Ovary (tissue), 3 donors: ENCODE results near the gene CCDC188.

ENCODE experiments used
- EP300 ChIP-seq: sonication (generic); formaldehyde crosslinking; IDR thresholded peaks from one replicate; pipeline ENCODE4 v1.6.1; 2017; ENCODE audit warnings: antibody characterized with exemption
- POLR2A ChIP-seq: fragments of 450-650 bp; IDR thresholded peaks from one replicate; pipeline ENCODE4 v1.6.1; 2017; ENCODE audit warnings: antibody characterized with exemption, mild to moderate bottlenecking, moderate library complexity
- TF ChIP-seq, protein P1 (sequence below), 3 donors: fragments of 450-650 bp in 2 of 3; fragments of 200-600 bp in 1 of 3; IDR thresholded peaks; one replicate each; pipeline versions ENCODE4 v1.5.1 to v1.8.0; 2016 to 2022; ENCODE audit warnings: antibody characterized with exemption in 3 of 3, mild to moderate bottlenecking in 1 of 3
- donor health status: DM: no; HTN: no; CAD: no.

DNA sequence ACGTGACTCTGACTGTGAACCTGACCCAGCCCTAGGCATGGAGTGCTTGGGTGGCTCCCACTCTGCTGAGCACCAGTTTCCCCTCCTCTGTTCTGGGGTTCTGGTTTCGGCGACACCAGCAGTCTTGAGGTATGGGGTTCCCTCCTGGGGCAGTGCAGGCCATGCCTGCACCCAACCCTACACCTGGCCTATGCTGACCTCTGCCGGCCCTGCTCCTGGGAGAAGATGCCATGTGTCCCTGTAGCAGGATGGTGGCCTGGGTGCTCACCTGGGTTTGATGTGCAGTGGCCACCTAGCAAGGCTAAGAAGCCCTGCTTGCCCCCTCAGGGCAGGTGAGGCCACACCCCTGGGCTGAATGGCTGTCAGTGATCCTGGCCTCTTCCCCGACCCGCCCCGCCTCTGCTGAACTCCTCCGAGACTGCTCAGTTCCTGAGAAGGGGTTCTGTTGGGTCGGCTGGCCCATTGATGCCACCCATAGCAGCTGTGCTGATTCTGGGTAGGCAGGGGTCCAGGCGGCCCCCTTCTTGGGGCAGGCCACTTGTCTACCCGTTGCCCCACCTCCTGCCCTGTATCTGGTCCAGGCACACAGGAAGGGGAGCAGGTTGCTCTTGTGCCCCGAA is 16.8 kb downstream of the CCDC188 start:
- TF ChIP-seq, protein P1, sequence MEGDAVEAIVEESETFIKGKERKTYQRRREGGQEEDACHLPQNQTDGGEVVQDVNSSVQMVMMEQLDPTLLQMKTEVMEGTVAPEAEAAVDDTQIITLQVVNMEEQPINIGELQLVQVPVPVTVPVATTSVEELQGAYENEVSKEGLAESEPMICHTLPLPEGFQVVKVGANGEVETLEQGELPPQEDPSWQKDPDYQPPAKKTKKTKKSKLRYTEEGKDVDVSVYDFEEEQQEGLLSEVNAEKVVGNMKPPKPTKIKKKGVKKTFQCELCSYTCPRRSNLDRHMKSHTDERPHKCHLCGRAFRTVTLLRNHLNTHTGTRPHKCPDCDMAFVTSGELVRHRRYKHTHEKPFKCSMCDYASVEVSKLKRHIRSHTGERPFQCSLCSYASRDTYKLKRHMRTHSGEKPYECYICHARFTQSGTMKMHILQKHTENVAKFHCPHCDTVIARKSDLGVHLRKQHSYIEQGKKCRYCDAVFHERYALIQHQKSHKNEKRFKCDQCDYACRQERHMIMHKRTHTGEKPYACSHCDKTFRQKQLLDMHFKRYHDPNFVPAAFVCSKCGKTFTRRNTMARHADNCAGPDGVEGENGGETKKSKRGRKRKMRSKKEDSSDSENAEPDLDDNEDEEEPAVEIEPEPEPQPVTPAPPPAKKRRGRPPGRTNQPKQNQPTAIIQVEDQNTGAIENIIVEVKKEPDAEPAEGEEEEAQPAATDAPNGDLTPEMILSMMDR (IDR thresholded peaks at IDR 0.05), result no peak
- no peak for TF ChIP-seq POLR2A
- TF ChIP-seq EP300, result no peak
